GM21723 (cell line): ENCODE measurements around the gene INSIG2.
"Not testable (repeated sequence)": the region's sequence is repeated elsewhere in the genome, so short reads cannot be mapped to it uniquely, and the experiment has no call there.

Source experiments
- ATAC-seq: cut with Tn5 transposase; IDR thresholded peaks from one replicate; pipeline ENCODE4 v1.9.1; 2021; ENCODE audit warnings: mild to moderate bottlenecking, moderate library complexity; ENCODE audit not compliant: unreplicated experiment

The INSIG2 gene

GRCh38 chr2:118059919-118060478 lies 28.3 kb upstream of the INSIG2 start:
- ATAC-seq: no peak

- ATAC-seq: peak; percentile 89
These were observed 26.9 kb upstream of the INSIG2 start for GRCh38 chr2:118061135-118061955.

DNA sequence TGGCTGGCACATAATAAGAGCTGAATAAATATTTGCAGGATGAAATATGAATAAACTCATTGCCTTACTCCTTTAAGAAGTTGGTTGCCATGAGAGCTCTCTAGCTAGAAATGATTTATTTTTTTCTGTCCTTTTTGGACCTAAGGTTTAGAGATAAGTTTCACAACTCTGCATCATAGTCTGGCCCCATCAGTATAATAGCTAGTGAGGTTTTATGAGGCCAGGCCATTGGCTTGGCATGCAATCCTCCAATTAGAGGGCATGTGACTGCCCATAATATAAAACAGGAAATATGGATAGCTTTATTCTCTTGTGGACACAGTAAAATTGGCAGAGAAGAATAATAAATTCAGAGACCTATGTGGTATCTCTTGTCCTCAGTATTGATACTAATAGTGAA lies 26.2 kb upstream of the INSIG2 start:
- no peak for ATAC-seq

- ATAC-seq: no peak
These were observed 25.6 kb upstream of the INSIG2 start for GRCh38 chr2:118062669-118063068.

GRCh38 chr2:118065015-118065706 lies 23.1 kb upstream of the INSIG2 start:
- no peak for ATAC-seq

- ATAC-seq: no peak
These were observed 22.3 kb upstream of the INSIG2 start for GRCh38 chr2:118065921-118066511.

- no peak for ATAC-seq
These were observed 10.5 kb upstream of the INSIG2 start for GRCh38 chr2:118077636-118078247.

- no peak for ATAC-seq
These were observed 9.5 kb upstream of the INSIG2 start for GRCh38 chr2:118078734-118079133.

DNA sequence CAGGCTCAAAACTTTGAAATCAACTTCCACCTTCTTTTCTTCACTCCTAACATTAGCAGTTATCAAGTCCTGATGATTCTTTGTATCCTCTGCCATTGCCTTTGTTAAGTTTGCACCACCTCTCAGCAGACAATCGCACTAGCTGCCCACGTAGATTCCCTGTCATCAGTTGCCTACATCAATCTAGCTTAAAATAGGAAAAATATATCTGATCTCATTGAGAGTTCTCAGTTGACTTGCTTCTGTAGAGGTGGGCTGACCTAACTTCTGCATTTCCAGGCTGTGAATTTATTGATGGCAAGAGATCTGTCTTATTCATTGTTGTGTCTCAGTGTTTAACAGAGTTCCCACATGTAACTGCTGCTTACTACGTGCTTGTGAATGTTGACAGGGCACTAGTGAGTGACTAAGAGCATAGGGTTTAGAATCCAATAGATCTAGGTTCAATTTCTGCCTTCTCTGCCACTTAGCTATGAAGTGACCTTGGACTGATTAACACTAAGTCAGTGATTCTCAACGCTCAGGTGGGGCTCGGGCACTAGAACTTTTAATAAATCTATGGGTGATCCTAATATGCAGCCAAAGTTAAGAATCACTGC lies 3.7 kb upstream of the INSIG2 start:
- no peak for ATAC-seq

DNA sequence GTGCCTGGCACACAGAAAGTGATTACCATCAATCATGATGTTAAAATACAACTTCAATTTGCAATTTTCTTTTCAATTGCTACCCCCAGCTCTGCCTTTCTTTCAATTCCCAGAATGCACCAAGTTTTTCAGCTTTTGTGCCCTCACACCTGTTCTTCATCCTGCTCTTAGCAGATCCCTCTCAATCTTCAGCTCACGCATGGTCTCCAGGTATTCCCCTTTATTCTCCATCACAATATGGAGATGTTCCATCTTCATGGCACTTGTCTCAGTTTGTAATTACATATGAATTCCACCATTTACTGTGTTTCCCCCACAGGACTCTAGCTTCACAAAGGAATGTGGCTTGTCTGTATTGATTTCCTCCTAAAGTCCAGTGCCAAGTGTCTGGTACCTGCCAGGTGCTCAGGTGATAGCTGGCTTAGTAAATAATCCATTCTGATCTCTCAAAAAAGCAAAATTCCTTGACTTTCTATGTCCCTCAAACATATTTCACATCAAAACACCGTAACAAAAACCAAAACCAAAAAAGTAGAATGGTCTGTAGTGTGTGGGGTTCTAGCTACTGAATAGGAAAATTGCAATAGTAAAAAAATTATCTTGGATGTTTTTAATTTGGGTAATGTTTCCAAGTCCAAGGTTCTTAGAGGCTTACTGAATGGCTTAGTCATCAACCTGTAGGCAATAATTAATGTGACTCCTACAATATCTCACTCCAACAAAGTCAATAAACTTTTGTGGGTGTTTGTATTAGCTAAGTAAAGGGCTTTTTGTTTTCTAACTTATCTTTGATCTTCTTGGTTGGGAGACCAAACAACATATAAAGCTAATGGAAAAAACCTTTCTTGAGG lies 2.9 kb upstream of the INSIG2 start:
- ATAC-seq: no peak

DNA sequence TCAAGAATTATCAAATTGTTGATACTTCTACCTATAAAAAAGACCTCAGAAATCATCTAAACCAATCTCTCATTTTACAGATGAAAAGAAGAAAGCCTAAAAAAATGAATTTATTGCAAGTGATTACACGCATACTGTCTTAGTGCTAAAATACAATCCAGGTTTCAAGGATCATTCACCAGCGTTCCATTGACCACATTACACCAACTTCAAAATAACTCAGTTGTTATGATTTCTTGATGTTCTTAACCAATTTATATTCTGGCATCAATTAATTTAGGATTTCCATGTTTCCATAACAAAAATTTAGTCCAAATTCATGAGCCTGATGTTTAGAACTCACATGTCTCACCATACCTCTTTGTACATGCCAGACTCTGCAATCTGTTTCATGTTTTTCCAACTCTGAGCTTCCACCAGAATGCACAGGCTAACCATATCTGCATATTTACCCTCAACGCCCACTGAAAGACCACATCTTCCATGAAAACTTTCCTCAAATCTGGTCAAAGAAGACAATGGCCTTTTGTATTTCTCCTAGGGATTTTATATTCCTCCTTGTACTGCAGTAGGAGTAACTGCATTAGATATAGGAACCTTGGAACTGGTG lies 2.1 kb upstream of the INSIG2 start:
- ATAC-seq: no peak

- ATAC-seq: peak; percentile 36
These were observed 999 bp downstream of the INSIG2 start for GRCh38 chr2:118089139-118089800.

DNA sequence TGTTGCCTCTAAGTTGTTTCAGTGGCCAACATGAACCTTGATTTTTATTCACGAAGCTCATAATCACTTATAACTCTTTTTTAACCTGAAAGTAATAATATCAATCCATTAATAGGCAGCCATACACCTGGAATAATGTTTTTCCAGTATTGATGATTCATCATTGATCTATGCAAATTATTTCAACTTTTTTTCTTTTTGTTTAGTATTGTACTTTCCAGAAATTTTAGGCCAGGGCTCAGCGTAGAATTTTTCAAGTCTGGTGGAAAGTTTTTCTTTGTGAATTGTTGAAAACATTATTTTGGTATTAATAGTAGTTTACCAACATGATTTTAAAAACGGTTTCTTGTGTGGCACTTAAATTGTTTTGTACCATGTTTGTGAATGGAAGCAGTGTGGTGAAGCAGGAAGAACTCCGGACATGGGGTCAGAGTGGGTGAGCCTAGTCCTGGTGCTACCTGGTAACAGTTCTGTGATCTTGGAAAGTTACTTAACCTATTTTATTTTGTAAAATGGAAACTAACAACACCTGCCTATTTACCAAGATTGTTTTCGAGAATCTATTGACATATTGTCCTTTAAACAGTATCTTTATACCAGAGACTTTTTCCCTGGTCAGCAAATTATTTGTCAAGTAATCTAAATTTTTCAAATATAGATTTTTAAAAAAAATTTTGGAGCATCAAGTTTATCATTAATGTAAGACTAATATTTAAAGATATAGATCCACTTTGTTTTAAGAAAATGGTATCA lies 2.3 kb downstream of the INSIG2 start:
- no peak for ATAC-seq

DNA sequence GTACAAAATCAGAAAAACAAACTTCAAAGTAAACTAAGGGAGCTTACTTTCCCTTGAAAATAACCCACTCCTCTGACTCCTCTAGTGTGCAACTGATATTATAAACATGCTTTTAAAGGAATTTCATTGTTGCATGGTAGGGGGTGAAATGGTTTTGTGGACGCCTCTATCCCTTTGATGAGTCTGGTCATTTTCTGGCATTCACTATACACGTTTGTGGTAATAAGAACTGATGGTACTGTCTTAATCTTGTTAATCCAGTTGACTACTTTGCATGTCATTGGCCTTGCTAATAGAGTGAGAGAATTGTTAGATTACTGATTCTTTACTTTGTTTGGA lies 2.8 kb downstream of the INSIG2 start:
- ATAC-seq: no peak

DNA sequence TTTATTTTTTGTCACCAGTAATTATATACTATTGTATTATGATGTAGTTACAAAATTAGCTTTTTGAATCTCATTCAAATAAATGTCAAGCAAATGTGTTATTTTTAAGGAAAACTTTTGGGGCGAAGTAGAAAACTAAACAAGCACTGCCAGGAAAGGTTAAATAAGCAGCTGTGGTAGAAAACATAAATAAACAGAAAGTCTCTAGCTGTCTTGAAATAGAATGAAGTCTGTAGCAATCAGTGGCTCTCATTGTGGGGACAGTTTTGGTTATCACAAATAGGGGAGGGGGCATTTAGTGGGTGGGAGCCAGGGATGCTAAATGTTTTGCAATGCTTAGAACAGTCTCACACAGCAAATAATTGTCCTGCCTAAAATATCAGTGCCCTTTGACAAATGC lies 3.4 kb downstream of the INSIG2 start:
- no peak for ATAC-seq

DNA sequence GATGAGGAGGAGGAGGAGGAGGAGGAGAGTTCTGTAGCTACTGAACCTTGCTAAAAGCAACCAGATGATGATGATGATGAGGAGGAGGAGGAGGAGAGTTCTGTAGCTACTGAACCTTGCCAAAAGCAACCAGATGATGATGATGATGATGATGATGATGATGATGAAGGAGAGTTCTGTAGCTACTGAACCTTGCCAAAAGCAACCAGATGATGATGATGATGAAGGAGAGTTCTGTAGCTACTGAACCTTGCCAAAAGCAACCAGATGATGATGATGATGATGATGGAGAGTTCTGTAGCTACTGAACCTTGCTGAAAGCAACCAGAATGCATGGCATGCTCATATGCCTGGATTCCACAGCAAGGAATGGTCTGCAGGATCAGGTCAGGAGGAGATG lies 5.8 kb downstream of the INSIG2 start:
- ATAC-seq: not testable (repeated sequence)

- no peak for ATAC-seq
These were observed 6.2 kb downstream of the INSIG2 start for GRCh38 chr2:118094503-118094902.

DNA sequence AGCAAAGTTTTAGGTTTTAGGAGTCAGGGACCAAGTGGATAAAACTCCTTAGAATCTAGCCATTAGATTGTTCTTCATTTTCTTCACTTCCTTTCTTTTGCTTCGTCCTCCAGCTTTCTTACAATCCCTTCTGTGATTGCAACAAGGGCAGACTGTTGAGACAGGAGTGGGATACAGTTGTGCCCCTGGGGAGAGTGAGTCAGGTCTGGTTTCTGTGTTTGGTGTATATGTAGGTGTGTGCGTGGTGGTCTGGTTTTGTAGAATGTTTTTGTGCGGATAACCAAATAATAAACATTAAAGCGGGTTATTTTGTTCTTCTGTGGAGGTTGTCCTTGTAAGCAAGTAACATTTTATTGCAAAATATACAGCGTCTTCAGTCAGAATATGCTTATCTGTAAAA lies 7.3 kb downstream of the INSIG2 start:
- ATAC-seq: no peak
